ENCODE data around the gene CDH4.

GRCh38 chr20:61256824-61257223 is 4.8 kb downstream of the CDH4 start:
- no peak for TF ChIP-seq CTCF (conservative IDR thresholded peaks at IDR 0.05)
- no peak for TF ChIP-seq ZFX (IDR thresholded peaks at IDR 0.05)

All from C4-2B (cell line).